Jurkat, Clone E6-1 (cell line): ENCODE results near the gene AHRR.

Source experiments
- DNase-seq: peaks from one replicate; pipeline ENCODE4 v3.0.0-alpha.2; 2011; ENCODE audit warnings: low read depth, low spot score
- H3K4me3 ChIP-seq: 2 replicates; pipeline ENCODE4 v1.5.1; 2011; ENCODE audit warnings: mild to moderate bottlenecking, low read length, control low read depth, moderate library complexity

The AHRR gene

DNA sequence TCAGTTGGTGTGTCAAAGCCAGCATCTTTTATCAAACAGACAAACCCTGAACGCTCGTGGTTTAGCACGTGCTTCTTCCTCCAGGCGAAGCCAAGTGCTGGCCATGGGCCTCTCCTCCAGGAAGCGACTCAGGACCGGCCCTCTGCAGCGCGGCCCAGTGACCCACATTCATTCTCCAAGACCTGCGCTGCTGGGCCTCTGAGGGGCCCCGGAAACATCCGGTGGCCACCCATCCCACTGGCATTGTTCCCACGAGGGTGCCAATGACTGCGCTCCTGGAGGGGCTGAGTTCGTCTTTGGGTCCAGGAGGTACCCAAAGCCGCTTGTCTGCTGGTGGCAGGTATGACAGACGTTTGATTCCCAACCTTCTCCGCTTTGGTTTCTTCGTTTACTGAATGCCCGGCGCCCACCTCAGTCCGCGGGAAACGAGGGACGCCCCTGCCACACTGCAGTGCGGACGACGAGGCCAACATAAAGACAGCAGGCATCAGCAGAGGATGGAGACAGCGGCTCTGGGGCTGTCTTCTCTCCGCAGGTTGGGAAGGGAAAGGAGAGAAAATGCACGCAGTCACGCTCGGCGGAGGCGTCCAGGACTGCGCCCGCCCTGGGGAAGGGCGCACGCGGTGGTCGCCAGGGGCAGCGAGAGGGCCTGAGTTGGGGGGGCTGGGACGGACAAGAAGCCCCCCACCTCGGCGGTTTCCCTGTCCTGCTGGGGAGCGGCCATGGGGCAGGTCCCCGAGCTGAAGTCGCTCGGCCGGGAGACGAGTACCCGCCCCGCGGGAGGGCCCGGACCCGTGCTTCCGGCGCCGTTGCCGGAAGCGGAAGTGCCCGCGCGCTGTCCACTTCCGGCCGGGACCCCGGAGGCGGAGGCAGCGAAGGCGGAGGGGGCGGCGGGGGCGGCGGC, 121.1 kb downstream of the AHRR start, which contains the start of gene EXOC3:
Gene EXOC3, plus strand, starts transcription at position 842 of the 904 bp plus-strand sequence. CDS start 3,030 bp downstream, outside the sequence.
- H3K4me3 ChIP-seq = peak within 1 kb of the TSS; percentile 96
- DNase-seq = peak; percentile 44

GRCh38 chr5:443239-444151, 122.0 kb downstream of the AHRR start:
- DNase-seq = no peak
- H3K4me3 ChIP-seq = peak overlapping the region; percentile 96

GRCh38 chr5:444226-444625, 122.7 kb downstream of the AHRR start:
- no peak for DNase-seq
- H3K4me3 ChIP-seq = peak overlapping the region; percentile 96

- H3K4me3 ChIP-seq = no peak overlapping the region
- DNase-seq = no peak
Measured at GRCh38 chr5:445591-445990, 124.1 kb downstream of the AHRR start.

GRCh38 chr5:446066-446882, 124.8 kb downstream of the AHRR start:
- DNase-seq = no peak
- no peak overlapping the region for H3K4me3 ChIP-seq

DNA sequence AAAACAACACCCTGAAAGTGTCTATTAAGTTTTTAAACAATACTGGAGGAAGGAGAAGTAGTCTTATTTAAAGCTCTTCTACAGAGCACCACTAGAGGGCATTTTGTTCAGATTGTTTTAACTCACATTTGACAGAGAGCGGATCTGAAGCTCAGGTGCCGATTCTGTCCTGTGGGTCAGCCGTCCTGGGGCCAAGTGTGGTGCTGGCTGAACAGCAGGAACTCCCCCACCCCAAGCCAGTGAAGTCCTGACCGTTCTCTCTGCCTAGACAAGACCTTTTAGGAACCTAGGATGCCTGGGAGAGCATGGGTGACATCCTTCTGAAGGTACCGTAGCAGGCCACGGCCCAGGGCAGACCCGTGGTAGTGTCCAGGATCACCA, 125.4 kb downstream of the AHRR start:
- DNase-seq = peak; percentile 36
- no peak overlapping the region for H3K4me3 ChIP-seq

DNA sequence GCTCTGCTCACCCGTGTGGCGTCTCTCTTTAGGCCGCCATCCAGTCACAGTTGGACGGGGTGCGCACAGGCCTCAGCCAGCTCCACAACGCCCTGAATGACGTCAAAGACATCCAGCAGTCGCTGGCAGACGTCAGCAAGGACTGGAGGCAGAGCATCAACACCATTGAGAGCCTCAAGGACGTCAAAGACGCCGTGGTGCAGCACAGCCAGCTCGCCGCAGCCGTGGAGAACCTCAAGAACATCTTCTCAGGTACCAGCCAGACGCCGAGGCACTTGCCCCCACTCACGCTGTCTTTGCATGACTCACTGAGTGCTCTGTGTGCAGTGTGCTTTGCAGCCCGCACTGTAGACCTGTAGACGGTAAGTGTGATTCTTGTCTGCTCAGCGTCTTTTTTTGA, 126.0 kb downstream of the AHRR start:
- no peak for DNase-seq
- no peak overlapping the region for H3K4me3 ChIP-seq

GRCh38 chr5:448061-448765, 126.7 kb downstream of the AHRR start:
- H3K4me3 ChIP-seq = no peak overlapping the region
- DNase-seq = no peak

DNA sequence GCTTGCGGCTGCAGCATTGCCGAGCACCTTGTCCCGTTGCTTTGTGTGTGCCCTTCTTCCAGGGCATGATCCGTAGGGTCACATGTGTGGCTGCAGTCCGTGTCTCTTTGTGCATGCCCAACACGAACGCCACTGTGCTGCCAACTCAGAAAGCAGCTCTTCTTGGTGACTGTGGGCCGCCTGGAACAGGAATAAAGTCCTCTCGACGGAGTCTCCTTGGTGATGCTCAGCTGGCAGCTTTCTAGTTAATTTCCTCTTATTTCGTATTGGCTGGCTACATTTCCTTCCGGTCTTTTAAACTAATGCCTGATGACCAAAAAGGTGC, 127.2 kb downstream of the AHRR start:
- DNase-seq = no peak

DNA sequence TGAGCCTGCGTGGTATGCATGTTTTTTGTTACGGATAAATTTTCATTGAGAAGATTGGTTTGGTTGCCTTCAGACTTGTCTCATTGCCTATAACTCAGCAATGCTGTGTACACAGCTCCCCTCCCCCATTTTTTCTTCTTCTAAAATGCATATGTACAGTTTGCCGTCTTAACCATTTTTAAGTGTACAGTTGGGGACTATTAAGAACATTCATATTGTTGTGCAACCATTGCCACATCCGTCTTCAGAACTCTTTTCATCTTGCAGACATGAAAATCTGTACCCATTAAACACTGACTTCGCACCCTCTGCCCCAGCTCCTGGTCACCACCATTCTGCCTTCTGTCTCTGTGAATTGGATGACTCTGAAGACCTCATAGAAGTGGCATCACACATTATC, 127.6 kb downstream of the AHRR start:
- no peak for DNase-seq
- H3K4me3 ChIP-seq = no peak overlapping the region

More for the DNA sequence above, 127.2 kb downstream of the AHRR start:
- no peak overlapping the region for H3K4me3 ChIP-seq

DNA sequence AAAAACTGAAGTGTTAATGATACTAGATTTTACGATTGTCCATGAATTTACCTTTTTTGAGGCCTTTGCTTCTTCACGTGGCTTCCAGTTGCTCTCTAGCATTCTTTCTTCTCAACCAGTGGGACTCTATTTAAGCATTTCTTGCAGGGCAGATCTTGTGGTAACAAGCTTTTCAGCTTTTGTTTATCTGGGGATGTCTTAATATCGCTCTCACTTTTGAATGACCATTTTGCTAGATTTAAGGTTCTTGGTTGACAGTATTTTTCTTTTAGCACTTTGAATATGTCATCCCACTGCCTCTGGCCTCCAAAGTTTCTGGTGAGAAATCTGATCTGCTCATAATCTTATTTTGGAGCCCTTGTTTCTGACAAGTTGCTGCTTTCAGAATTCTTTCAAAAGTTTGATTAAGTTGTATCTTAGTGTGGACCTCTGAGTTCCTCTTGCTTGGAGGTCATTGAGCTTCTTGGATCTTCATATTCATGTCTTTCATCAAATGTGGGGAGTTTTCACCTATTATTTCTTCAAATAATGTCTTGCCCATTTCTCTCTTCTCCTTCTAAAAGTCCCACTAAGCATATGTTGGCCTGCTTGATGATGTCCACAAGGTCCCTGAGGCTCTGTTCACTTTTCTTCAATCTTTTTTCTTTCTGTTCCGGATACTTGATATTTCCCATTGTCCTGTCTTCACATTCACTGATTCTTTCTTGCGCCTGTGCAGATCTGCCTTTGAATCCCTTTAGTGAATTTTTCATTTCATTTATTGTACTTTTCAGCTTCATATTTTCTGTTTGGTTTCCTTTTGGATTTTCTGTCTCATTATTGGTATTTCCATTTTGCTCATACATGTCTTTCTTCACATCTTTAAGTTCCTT, 130.3 kb downstream of the AHRR start:
- H3K4me3 ChIP-seq = no peak overlapping the region
- no peak for DNase-seq

DNA sequence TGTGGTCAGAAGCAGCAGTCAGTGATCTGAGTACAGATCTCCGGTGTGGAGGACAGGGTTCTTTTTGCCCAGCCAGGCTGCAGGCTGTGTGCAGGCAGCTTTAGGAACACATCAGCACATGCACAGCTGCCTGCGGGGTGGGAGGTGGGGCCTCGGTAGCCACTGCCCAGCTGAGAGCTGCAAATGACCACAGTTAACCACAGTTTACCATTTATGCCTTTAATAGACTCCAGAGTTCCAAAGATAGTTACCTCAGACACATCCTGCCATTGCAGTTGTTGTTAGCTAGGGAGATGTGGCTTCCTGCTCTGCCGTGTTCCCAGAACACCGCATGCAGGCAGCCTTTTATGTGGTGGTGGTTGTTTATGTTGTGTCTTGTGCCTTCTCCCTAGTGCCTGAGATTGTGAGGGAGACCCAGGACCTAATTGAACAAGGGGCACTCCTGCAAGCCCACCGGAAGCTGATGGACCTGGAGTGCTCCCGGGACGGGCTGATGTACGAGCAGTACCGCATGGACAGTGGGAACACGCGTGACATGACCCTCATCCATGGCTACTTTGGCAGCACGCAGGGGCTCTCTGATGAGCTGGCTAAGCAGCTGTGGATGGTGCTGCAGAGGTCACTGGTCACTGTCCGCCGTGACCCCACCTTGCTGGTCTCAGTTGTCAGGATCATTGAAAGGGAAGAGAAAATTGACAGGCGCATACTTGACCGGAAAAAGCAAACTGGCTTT, 131.6 kb downstream of the AHRR start:
- no peak overlapping the region for H3K4me3 ChIP-seq
- DNase-seq = peak; percentile 49

GRCh38 chr5:453725-454481, 132.4 kb downstream of the AHRR start:
- H3K4me3 ChIP-seq = no peak overlapping the region
- DNase-seq = no peak

DNA sequence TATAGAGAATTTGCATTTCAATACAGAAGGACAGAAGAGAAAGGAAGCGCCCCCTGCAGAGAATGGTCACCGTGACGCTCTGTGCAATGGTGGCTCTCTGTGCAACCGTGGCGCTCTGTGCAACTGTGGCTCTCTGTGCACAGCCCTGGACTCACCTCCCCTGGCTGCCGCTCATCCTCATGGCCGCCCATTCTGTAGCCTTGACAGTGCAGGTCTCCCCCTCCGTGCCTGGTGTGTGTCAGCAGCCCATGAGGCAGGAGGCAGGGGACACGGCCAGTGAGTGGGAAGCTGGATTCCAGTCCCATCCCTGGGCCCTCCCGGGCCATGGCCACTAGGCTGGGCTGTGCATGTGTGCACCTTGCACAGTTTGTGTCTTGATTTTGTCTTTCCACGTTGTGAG, 133.4 kb downstream of the AHRR start:
- H3K4me3 ChIP-seq = no peak overlapping the region
- DNase-seq = no peak

DNA sequence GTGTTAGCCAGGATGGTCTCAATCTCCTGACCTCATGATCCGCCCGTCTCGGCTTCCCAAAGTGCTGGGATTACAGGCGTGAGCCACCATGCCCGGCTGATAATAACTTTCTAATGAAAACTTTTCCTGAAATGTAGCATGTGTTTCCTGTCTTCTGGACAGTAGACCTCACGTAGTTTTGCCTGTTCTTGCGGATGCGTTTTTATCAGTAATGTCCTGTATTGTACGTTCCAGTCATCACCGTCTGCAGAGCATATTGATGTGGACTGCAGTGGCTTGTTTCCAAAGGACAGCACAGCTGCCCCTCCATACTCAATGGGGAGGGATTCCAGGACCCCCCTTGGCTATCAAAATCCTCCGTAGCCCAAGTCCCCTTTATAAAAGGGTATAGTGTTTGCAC, 134.3 kb downstream of the AHRR start:
- no peak overlapping the region for H3K4me3 ChIP-seq
- DNase-seq = no peak

GRCh38 chr5:456351-457194, 135.1 kb downstream of the AHRR start:
- no peak overlapping the region for H3K4me3 ChIP-seq
- no peak for DNase-seq
